ENCODE data around the gene CC2D2A. TPM values are rescaled to one million over a fixed set of nuclear protein-coding genes. Genes with fewer than 3 reads are reported as not detected.

The CC2D2A gene
- total RNA-seq, 1 experiment from 2014 or later = 13.0 TPM

DNA sequence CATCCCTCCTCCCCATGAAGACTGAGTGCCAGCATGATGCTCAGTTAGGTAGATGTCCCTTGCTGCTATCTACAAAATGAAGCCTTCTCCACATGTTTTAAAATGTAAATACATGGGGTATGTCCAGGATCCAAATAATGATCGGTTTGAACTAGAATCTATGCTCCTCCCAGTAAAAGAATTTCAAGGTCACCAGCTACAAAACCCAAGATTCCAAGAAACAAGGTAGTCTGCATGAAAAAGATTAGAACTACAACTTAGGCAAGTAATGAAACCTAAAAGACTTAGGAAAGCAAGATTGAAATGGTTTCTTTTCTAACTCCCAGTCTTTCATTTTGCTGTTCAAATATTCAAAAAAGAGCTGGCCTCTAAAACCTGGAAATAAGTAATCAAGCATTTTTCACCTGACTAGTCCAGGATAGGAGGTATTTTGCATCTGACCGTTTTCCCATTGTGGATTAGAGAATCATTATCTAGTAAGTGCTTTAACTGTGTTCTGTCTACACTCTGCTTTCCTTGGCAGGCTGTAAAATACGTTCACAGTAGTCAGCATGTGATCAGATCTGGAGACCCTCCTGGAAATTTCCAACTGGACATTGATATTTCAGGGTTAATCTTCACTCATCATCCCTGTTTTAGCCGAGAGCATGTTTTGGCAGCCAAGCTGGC lies 57.4 kb downstream of the CC2D2A start:
- ATAC-seq (no peak), DNase-seq (ENCODE audit: low read depth, low spot score) (no peak)
- Histone ChIP-seq H3K9me2 (ENCODE audit: insufficient read depth) (no peaks in the 10 kb centered on the region), H3K9ac (ENCODE audit: low read length) (no peak overlapping the region), H3K36me3 (ENCODE audit: control insufficient read depth in 1 of 2, insufficient read depth in 2 of 2, low read length in 2 of 2) (no peaks in the 10 kb centered on the region; a peak in 1 of 4 replicates), H2AFZ (ENCODE audit: low read depth, low read length, poor library complexity, severe bottlenecking) (no peak overlapping the region), H3K9me3 (ENCODE audit: control insufficient read depth in 1 of 2, insufficient read depth in 1 of 2, low read depth in 1 of 2, low read length in 2 of 2) (no peaks in the 10 kb centered on the region), H3K4me3 (replicated peaks in 1 of 2; ENCODE audit: low read depth in 1 of 2, low read length in 2 of 2) (no peak overlapping the region), H3K4me1 (ENCODE audit: control insufficient read depth in 1 of 2, insufficient read depth in 2 of 2, low read length in 2 of 2) (peaks cover 6 to 11% of the 10 kb centered on the region in 2 experiments; a peak in 3 of 4 replicates), H3K27me3 (ENCODE audit: insufficient read depth, low read length) (no peaks in the 10 kb centered on the region), H3K79me2 (ENCODE audit: insufficient read depth, low read length) (no peaks in the 10 kb centered on the region), H4K20me1 (ENCODE audit: insufficient read depth) (no peaks in the 10 kb centered on the region), H3K4me2 (ENCODE audit: low read length) (no peak overlapping the region), H3K27ac (ENCODE audit: low read depth, low read length) (no peak overlapping the region)
- ChIA-PET CTCF (no interaction called here), RAD21 (ENCODE audit: low non-redundant PET in 1 of 2, low total read pairs in 2 of 2, uncharacterized antibody in 2 of 2, unreplicated experiment in 2 of 2) (no interaction called here), POLR2A (no interaction called here)
- BruUV-seq (replicated peaks) = no TSS peak
- TF ChIP-seq SIN3A (IDR thresholded peaks at IDR 0.05; ENCODE audit: low read depth) = no peak
- TF ChIP-seq FOSL1 (IDR thresholded peaks at IDR 0.05; ENCODE audit: low read depth) = no peak
- TF ChIP-seq, protein P1, sequence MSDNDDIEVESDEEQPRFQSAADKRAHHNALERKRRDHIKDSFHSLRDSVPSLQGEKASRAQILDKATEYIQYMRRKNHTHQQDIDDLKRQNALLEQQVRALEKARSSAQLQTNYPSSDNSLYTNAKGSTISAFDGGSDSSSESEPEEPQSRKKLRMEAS (IDR thresholded peaks at IDR 0.05) = no peak
- TF ChIP-seq JUND (IDR thresholded peaks at IDR 0.05) = no peak
- no peak for TF ChIP-seq YY1 (IDR thresholded peaks at IDR 0.05; ENCODE audit: extremely low read depth, insufficient replicate concordance, low read depth, low read length)
- no peak for TF ChIP-seq CEBPB (IDR thresholded peaks at IDR 0.05; ENCODE audit: low read depth)
- TF ChIP-seq ZFX (IDR thresholded peaks at IDR 0.05) = no peak
- no peak for TF ChIP-seq SP1 (IDR thresholded peaks at IDR 0.05; ENCODE audit: low read depth)
- TF ChIP-seq EZH2 (IDR thresholded peaks at IDR 0.05) = no peak
- TF ChIP-seq, protein P2, sequence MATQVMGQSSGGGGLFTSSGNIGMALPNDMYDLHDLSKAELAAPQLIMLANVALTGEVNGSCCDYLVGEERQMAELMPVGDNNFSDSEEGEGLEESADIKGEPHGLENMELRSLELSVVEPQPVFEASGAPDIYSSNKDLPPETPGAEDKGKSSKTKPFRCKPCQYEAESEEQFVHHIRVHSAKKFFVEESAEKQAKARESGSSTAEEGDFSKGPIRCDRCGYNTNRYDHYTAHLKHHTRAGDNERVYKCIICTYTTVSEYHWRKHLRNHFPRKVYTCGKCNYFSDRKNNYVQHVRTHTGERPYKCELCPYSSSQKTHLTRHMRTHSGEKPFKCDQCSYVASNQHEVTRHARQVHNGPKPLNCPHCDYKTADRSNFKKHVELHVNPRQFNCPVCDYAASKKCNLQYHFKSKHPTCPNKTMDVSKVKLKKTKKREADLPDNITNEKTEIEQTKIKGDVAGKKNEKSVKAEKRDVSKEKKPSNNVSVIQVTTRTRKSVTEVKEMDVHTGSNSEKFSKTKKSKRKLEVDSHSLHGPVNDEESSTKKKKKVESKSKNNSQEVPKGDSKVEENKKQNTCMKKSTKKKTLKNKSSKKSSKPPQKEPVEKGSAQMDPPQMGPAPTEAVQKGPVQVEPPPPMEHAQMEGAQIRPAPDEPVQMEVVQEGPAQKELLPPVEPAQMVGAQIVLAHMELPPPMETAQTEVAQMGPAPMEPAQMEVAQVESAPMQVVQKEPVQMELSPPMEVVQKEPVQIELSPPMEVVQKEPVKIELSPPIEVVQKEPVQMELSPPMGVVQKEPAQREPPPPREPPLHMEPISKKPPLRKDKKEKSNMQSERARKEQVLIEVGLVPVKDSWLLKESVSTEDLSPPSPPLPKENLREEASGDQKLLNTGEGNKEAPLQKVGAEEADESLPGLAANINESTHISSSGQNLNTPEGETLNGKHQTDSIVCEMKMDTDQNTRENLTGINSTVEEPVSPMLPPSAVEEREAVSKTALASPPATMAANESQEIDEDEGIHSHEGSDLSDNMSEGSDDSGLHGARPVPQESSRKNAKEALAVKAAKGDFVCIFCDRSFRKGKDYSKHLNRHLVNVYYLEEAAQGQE (IDR thresholded peaks at IDR 0.05; ENCODE audit: low read depth) = no peak
- intact Hi-C loops (cut with micrococcal nuclease) = no loop called here
